SK-N-MC (cell line): ENCODE data around the gene GAN.

Source experiments
- EZH2 ChIP-seq: fragments of 200-600 bp; sonication (generic); IDR thresholded peaks from one replicate; pipeline ENCODE4 v1.6.1; 2017; ENCODE audit warnings: antibody characterized with exemption
- POLR2AphosphoS5 ChIP-seq: IDR thresholded peaks from 2 replicates; pipeline ENCODE4 v1.6.1; 2012; ENCODE audit warnings: mild to moderate bottlenecking, low read depth, low read length, borderline replicate concordance

DNA sequence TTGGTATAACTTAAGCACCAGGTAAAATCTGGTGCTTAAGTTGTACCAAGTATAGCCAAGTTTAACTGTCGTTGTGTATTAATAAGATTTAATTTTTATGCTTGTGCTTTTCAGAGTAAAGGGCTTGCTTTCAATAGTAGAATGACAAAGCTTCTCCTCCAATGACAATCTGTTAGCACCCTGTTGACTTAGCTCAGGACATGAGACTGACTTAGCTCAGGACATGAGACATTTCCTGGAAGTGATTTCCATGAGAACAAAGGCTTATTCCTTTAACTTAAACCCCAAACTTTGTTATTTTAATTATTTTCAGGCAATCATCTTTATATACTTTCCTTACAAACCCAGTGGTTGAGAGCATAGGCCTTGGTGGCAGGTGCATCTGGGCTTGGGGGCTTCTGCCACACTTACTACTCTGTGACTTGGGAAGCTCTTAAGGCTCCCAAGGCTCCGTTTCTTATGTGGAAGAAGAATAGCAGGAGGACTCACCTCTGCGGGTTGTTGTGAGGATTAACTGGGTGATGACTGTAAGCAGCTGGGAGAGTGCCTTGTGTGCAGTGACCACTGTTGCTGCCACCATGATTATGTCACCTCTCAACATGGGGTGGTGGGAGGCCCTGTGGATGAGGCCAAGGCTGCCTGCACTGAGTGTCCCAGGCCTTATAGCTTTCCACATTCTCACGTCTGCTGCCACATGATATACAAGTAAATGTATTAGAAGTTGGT is 70.4 kb downstream of the GAN start:
- TF ChIP-seq EZH2 = no peak
- TF ChIP-seq POLR2AphosphoS5 = no peak
